Mesenchymal stem cell (in vitro differentiated cells and primary cell): ENCODE results near the gene DNAJB13.

Experiments used
- DNase-seq: peaks from one replicate; pipeline ENCODE4 v3.0.0-alpha.2; 2013
- H2AFZ ChIP-seq: one replicate; pipeline ENCODE4 v1.6.1; 2013; ENCODE audit warnings: low read depth, mild to moderate bottlenecking, control low read depth, inconsistent platforms, low read length, moderate library complexity
- H2AK5ac ChIP-seq: 2 replicates; pipeline ENCODE4 v1.6.1; 2013; ENCODE audit warnings: low read length, moderate library complexity, mild to moderate bottlenecking, inconsistent platforms; ENCODE audit not compliant: severe bottlenecking
- H2BK120ac ChIP-seq: one replicate; pipeline ENCODE4 v1.6.1; 2013; ENCODE audit warnings: low read depth, mild to moderate bottlenecking, inconsistent platforms, low read length, moderate library complexity
- H2BK12ac ChIP-seq, 2 experiments: one replicate each; pipeline ENCODE4 v1.6.1; 2013; ENCODE audit warnings: inconsistent platforms in 2 of 2, low read length in 2 of 2, mild to moderate bottlenecking in 2 of 2, moderate library complexity in 2 of 2, control low read depth in 1 of 2
- H2BK15ac ChIP-seq: one replicate; pipeline ENCODE4 v1.6.1; 2013; ENCODE audit warnings: mild to moderate bottlenecking, low read depth, inconsistent platforms; ENCODE audit not compliant: poor library complexity, severe bottlenecking
- H2BK5ac ChIP-seq: 2 replicates; pipeline ENCODE4 v1.6.1; 2013; ENCODE audit warnings: low read depth, mild to moderate bottlenecking, low read length, control low read depth, inconsistent platforms; ENCODE audit not compliant: poor library complexity, severe bottlenecking
- H3K14ac ChIP-seq, 2 experiments: one replicate each; pipeline ENCODE4 v1.6.1; 2013; ENCODE audit warnings: inconsistent platforms in 2 of 2, low read length in 2 of 2, control low read depth in 1 of 2, mild to moderate bottlenecking in 1 of 2, moderate library complexity in 1 of 2
- H3K18ac ChIP-seq, 2 experiments: one replicate each; pipeline ENCODE4 v1.6.1; 2013; ENCODE audit warnings: inconsistent platforms in 2 of 2, low read length in 2 of 2, control low read depth in 1 of 2, low read depth in 1 of 2, mild to moderate bottlenecking in 1 of 2
- H3K23ac ChIP-seq, 2 experiments: one replicate each; pipeline ENCODE4 v1.6.1; 2013; ENCODE audit warnings: inconsistent platforms in 2 of 2, low read length in 2 of 2, mild to moderate bottlenecking in 2 of 2, moderate library complexity in 2 of 2, control low read depth in 1 of 2
- H3K27ac ChIP-seq: 2 replicates; pipeline ENCODE4 v1.5.1; 2013; ENCODE audit warnings: mild to moderate bottlenecking, moderate library complexity, low read length, control low read depth, inconsistent platforms; ENCODE audit not compliant: poor library complexity, severe bottlenecking
- H3K27me3 ChIP-seq, 2 experiments: 2 replicates each; pipeline versions ENCODE4 v1.6.1 to v1.7.0; 2013; ENCODE audit warnings: low read length in 2 of 2, mild to moderate bottlenecking in 2 of 2, moderate library complexity in 2 of 2, control low read depth in 1 of 2, inconsistent platforms in 1 of 2; ENCODE audit not compliant: control insufficient read depth in 1 of 2, insufficient read depth in 1 of 2
- H3K36me3 ChIP-seq, 2 experiments: 2 replicates each; pipeline versions ENCODE4 v1.6.1 to v1.7.0; 2013; ENCODE audit warnings: low read length in 2 of 2, control low read depth in 1 of 2, inconsistent platforms in 1 of 2, low read depth in 1 of 2, mild to moderate bottlenecking in 1 of 2; ENCODE audit not compliant: insufficient read depth in 2 of 2, control insufficient read depth in 1 of 2
- H3K4ac ChIP-seq, 2 experiments: one replicate each; pipeline ENCODE4 v1.6.1; 2013; ENCODE audit warnings: inconsistent platforms in 2 of 2, low read length in 2 of 2, mild to moderate bottlenecking in 2 of 2, moderate library complexity in 2 of 2, control low read depth in 1 of 2, low read depth in 1 of 2
- H3K4me1 ChIP-seq: 2 replicates; pipeline ENCODE4 v1.6.1; 2013; ENCODE audit warnings: low read depth, low read length, control low read depth; ENCODE audit not compliant: control insufficient read depth, insufficient read depth
- H3K4me2 ChIP-seq: 2 replicates; pipeline ENCODE4 v1.6.1; 2013; ENCODE audit warnings: low read length, mild to moderate bottlenecking, inconsistent platforms; ENCODE audit not compliant: poor library complexity, severe bottlenecking
- H3K4me3 ChIP-seq, 2 experiments: 2 replicates each; pipeline versions ENCODE4 v1.5.1 to v1.7.0; 2013; ENCODE audit warnings: low read length in 2 of 2, mild to moderate bottlenecking in 2 of 2, control low read depth in 1 of 2, low read depth in 1 of 2; ENCODE audit not compliant: insufficient read depth in 1 of 2
- H3K79me1 ChIP-seq: replicated peaks from 2 replicates; pipeline ENCODE4 v1.6.1; 2013; ENCODE audit warnings: mild to moderate bottlenecking, control low read depth, low read length, inconsistent platforms; ENCODE audit not compliant: poor library complexity, severe bottlenecking
- H3K9ac ChIP-seq: 2 replicates; pipeline ENCODE4 v1.7.0; 2013; ENCODE audit warnings: mild to moderate bottlenecking, low read length, moderate library complexity
- H3K9me3 ChIP-seq: 2 replicates; pipeline ENCODE4 v1.7.0; 2013; ENCODE audit warnings: mild to moderate bottlenecking, low read length; ENCODE audit not compliant: control insufficient read depth
- H4K8ac ChIP-seq: one replicate; pipeline ENCODE4 v1.6.1; 2013; ENCODE audit warnings: inconsistent platforms, mild to moderate bottlenecking, low read length, moderate library complexity
- H4K91ac ChIP-seq: one replicate; pipeline ENCODE4 v1.6.1; 2013; ENCODE audit warnings: mild to moderate bottlenecking, low read length, inconsistent platforms
- WGBS: methylation state at CpG from one replicate; pipeline ENCODE4 v1.1.7; 2013; ENCODE audit warnings: mixed read lengths; 5-methylcytosine and 5-hydroxymethylcytosine counted together

The DNAJB13 gene

GRCh38 chr11:73977856-73978519, 27.2 kb downstream of the DNAJB13 start:
- H2BK15ac ChIP-seq, result no peak overlapping the region
- no peak overlapping the region for H2BK12ac ChIP-seq
- no peak overlapping the region for H3K18ac ChIP-seq
- no peak overlapping the region for H4K91ac ChIP-seq
- H3K4me3 ChIP-seq, result no peak overlapping the region
- H3K36me3 ChIP-seq, result peaks cover 0 to 54% of the 10 kb centered on the region in 2 experiments
- H4K8ac ChIP-seq, result no peak overlapping the region
- H3K23ac ChIP-seq, result no peak overlapping the region
- H3K27ac ChIP-seq, result no peak overlapping the region
- no peak overlapping the region for H3K4ac ChIP-seq
- 98% methylated on average over 18 of the region's 18 CpGs for WGBS
- H2AFZ ChIP-seq, result no peak overlapping the region
- no peak overlapping the region for H3K4me2 ChIP-seq
- H3K27me3 ChIP-seq, result no peaks in the 10 kb centered on the region
- H3K4me1 ChIP-seq, result peaks cover 30% of the 10 kb centered on the region
- no peak overlapping the region for H3K14ac ChIP-seq
- DNase-seq, result no peak
- no peaks in the 10 kb centered on the region for H3K9me3 ChIP-seq
- H3K9ac ChIP-seq, result no peak overlapping the region
- no peak overlapping the region for H2BK5ac ChIP-seq
- H3K79me1 ChIP-seq, result peaks cover 8% of the 10 kb centered on the region
- H2AK5ac ChIP-seq, result no peak overlapping the region
- H2BK120ac ChIP-seq, result no peak overlapping the region

- H2BK12ac ChIP-seq, result no peak overlapping the region
- no peak overlapping the region for H3K18ac ChIP-seq
- H4K91ac ChIP-seq, result no peak overlapping the region
- H3K4ac ChIP-seq, result no peak overlapping the region
- peaks cover 8% of the 10 kb centered on the region for H3K79me1 ChIP-seq
- H3K36me3 ChIP-seq, result peaks cover 0 to 47% of the 10 kb centered on the region in 2 experiments
- no peak overlapping the region for H4K8ac ChIP-seq
- H3K27me3 ChIP-seq, result no peaks in the 10 kb centered on the region
- H3K9me3 ChIP-seq, result no peaks in the 10 kb centered on the region
- H2BK120ac ChIP-seq, result no peak overlapping the region
- H3K14ac ChIP-seq, result no peak overlapping the region
- H3K4me1 ChIP-seq, result peaks cover 33% of the 10 kb centered on the region
- no peak overlapping the region for H2AFZ ChIP-seq
- no peak for DNase-seq
- H3K4me3 ChIP-seq, result no peak overlapping the region
- WGBS, result 95% methylated on average over 3 of the region's 3 CpGs
- H2AK5ac ChIP-seq, result no peak overlapping the region
- no peak overlapping the region for H2BK15ac ChIP-seq
- no peak overlapping the region for H3K27ac ChIP-seq
- no peak overlapping the region for H3K23ac ChIP-seq
- H3K4me2 ChIP-seq, result no peak overlapping the region
- no peak overlapping the region for H2BK5ac ChIP-seq
- no peak overlapping the region for H3K9ac ChIP-seq
Observed at GRCh38 chr11:73978576-73979086, 27.8 kb downstream of the DNAJB13 start.

DNA sequence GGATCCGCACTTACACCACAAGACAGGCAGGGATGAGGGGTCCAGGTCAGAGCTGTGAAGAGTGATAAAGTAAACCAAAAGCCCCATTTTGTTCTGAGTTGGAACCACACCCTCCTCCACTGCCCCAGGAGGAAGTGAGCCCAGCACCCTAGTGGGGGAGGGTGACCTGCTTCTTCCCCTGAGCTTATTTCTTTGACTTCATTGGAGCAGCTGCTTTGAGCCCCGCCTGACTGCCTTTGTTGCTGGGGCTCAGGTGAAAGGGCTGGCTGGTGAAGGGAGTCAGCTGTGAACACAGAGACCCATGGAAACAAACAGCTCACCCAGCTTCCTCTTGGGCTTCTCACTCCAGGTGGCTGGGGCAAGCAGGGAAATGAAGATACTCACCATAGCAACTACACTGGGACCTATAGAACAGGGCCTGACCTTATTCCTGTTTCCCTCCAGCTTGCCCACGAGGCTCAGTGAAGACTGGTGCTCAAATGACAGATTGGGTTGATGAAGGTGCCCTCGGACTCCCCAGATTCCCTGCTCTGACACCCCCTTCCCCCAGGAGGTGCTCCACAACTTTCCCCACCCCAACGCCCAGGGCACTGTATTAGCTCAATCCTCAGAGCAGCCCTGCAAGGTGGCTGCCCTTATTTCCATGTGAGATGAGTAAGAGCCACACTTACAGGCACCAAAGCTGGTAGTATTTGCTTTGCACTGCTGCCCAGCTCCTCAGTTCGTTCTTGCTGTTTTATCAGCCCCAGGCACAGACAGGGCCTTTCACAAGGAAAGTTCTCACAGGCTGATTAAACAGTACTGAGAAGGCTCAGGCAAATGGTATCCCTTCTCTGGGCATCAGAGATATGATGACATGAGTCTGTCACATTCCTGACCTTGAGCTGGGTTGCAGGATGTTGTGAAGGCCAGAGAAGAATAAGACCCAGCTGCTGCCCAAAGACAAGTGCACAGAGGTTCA, 29.5 kb downstream of the DNAJB13 start:
- no peaks in the 10 kb centered on the region for H3K9me3 ChIP-seq
- peaks cover 0 to 4% of the 10 kb centered on the region in 2 experiments for H3K27me3 ChIP-seq
- H2AK5ac ChIP-seq, result peak overlapping the region; percentile 30
- H2BK5ac ChIP-seq, result no peak overlapping the region
- H3K27ac ChIP-seq, result peak overlapping the region; percentile 1
- H3K18ac ChIP-seq, result no peak overlapping the region
- no peak overlapping the region for H3K14ac ChIP-seq
- peaks cover 33% of the 10 kb centered on the region for H3K4me1 ChIP-seq
- H2AFZ ChIP-seq, result no peak overlapping the region
- H3K36me3 ChIP-seq, result peaks cover 0 to 31% of the 10 kb centered on the region in 2 experiments
- no peak overlapping the region for H2BK12ac ChIP-seq
- no peak overlapping the region for H3K4me2 ChIP-seq
- H2BK15ac ChIP-seq, result no peak overlapping the region
- WGBS, result 91% methylated on average over 5 of the region's 6 CpGs
- H3K23ac ChIP-seq, result no peak overlapping the region
- no peak overlapping the region for H4K8ac ChIP-seq
- peak; percentile 41 for DNase-seq
- H4K91ac ChIP-seq, result peak overlapping the region; percentile 25
- H2BK120ac ChIP-seq, result peak overlapping the region; percentile 42
- no peak overlapping the region for H3K4me3 ChIP-seq
- peaks cover 8% of the 10 kb centered on the region for H3K79me1 ChIP-seq
- H3K9ac ChIP-seq, result no peak overlapping the region
- H3K4ac ChIP-seq, result no peak overlapping the region
